ENCODE measurements around the gene TMED10. TPM values are rescaled to one million over a fixed set of nuclear protein-coding genes. Genes with fewer than 3 reads are reported as not detected.

Gene TMED10
- polyA plus RNA-seq, 1 of the 3 experiments (the other 2 are of a cell fraction) = 168 TPM

- Histone ChIP-seq H2AFZ (ENCODE audit: low read depth) (no peak overlapping the region), H3K79me2 (ENCODE audit: insufficient read depth) (peaks cover 57% of the 10 kb centered on the region), H3K4me3 (ENCODE audit: low read depth in 2 of 2, low read length in 1 of 2) (peak overlapping the region; percentile 83 to 91), H3K27me3 (ENCODE audit: insufficient read depth) (no peaks in the 10 kb centered on the region), H3K9me2 (no peaks in the 10 kb centered on the region), H3K9me3 (no peaks in the 10 kb centered on the region), H3K9ac (peak overlapping the region; percentile 99), H3K4me1 (ENCODE audit: control insufficient read depth in 1 of 2, insufficient read depth in 2 of 2, low read depth in 1 of 2, low read length in 1 of 2) (no peaks in the 10 kb centered on the region; a peak in 2 of 4 replicates), H4K20me1 (ENCODE audit: insufficient read depth) (peaks cover 33% of the 10 kb centered on the region), H3F3A (replicated peaks; ENCODE audit: insufficient read depth) (no peaks in the 10 kb centered on the region), H3K4me2 (peak overlapping the region; percentile 80), H3K27ac (ENCODE audit: low read depth in 2 of 2, low read length in 1 of 2) (peak overlapping the region; percentile 95 to 98), H3K36me3 (replicated peaks in 1 of 2; ENCODE audit: control insufficient read depth in 1 of 2, insufficient read depth in 2 of 2, low read length in 1 of 2) (peaks cover 0 to 3% of the 10 kb centered on the region in 2 experiments)
- TF ChIP-seq, protein P1, sequence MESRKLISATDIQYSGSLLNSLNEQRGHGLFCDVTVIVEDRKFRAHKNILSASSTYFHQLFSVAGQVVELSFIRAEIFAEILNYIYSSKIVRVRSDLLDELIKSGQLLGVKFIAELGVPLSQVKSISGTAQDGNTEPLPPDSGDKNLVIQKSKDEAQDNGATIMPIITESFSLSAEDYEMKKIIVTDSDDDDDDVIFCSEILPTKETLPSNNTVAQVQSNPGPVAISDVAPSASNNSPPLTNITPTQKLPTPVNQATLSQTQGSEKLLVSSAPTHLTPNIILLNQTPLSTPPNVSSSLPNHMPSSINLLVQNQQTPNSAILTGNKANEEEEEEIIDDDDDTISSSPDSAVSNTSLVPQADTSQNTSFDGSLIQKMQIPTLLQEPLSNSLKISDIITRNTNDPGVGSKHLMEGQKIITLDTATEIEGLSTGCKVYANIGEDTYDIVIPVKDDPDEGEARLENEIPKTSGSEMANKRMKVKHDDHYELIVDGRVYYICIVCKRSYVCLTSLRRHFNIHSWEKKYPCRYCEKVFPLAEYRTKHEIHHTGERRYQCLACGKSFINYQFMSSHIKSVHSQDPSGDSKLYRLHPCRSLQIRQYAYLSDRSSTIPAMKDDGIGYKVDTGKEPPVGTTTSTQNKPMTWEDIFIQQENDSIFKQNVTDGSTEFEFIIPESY (IDR thresholded peaks at IDR 0.05; ENCODE audit: borderline replicate concordance, low read depth) = 0 out of 2 replicates have a peak, but pooled peaks have one; percentile 10
- TF ChIP-seq JUND (IDR thresholded peaks at IDR 0.05) = no peak
- 0 out of 2 replicates have a peak, but pooled peaks have one; percentile 26 for TF ChIP-seq MXI1 (IDR thresholded peaks at IDR 0.05; ENCODE audit: low read depth, low read length)
- POLR2A ChIA-PET = no interaction called here
- CTCF ChIA-PET = interaction anchor here (1.0 kb wide), 1 partner anchor 124 kb away, joined by 3 read pairs; no protein-coding TSS in a partner anchor
- WGBS (ENCODE audit: low lambda C conversion rate) = 12% methylated on average over 10 of the region's 10 CpGs
- no peak for DNase-seq
Measured at GRCh38 chr14:75175677-75176141, 703 bp downstream of the TMED10 start.

GRCh38 chr14:75174066-75174465 lies 2.3 kb downstream of the TMED10 start:
- ChIA-PET POLR2A (no interaction called here), CTCF (no interaction called here)
- no peaks in the 10 kb centered on the region for H3K9me3 ChIP-seq
- no peak overlapping the region for H3K4me2 ChIP-seq
- 0 out of 2 replicates have a peak, but pooled peaks have one; percentile 49 for TF ChIP-seq REST (IDR thresholded peaks at IDR 0.05; ENCODE audit: low read depth, low read length)
- no peak for TF ChIP-seq GABPA (IDR thresholded peaks at IDR 0.05; ENCODE audit: low read depth)
- no peaks in the 10 kb centered on the region; a peak in 2 of 4 replicates for H3K4me1 ChIP-seq (ENCODE audit: control insufficient read depth in 1 of 2, insufficient read depth in 2 of 2, low read depth in 1 of 2, low read length in 1 of 2)
- no peaks in the 10 kb centered on the region for H3K27me3 ChIP-seq (ENCODE audit: insufficient read depth)
- H3K9me2 ChIP-seq = no peaks in the 10 kb centered on the region
- no peak overlapping the region for H3K9ac ChIP-seq
- H3K4me3 ChIP-seq (ENCODE audit: low read depth in 2 of 2, low read length in 1 of 2) = no peak overlapping the region
- H3F3A ChIP-seq (replicated peaks; ENCODE audit: insufficient read depth) = no peaks in the 10 kb centered on the region
- peaks cover 74% of the 10 kb centered on the region for H3K79me2 ChIP-seq (ENCODE audit: insufficient read depth)
- no peak for DNase-seq
- peaks cover 0 to 3% of the 10 kb centered on the region in 2 experiments for H3K36me3 ChIP-seq (replicated peaks in 1 of 2; ENCODE audit: control insufficient read depth in 1 of 2, insufficient read depth in 2 of 2, low read length in 1 of 2)
- H4K20me1 ChIP-seq (ENCODE audit: insufficient read depth) = peaks cover 49% of the 10 kb centered on the region
- WGBS (ENCODE audit: low lambda C conversion rate) = 59% methylated on average over 2 of the region's 2 CpGs
- no peak overlapping the region for H2AFZ ChIP-seq (ENCODE audit: low read depth)
- H3K27ac ChIP-seq (ENCODE audit: low read depth in 2 of 2, low read length in 1 of 2) = no peak overlapping the region
